ENCODE results near the gene CSNK2A2. TPM values are rescaled to one million over a fixed set of nuclear protein-coding genes. Genes with fewer than 3 reads are reported as not detected.

Gene CSNK2A2
- total and polyA plus RNA-seq, 4 donors: 18.6 to 74.7 (median 41.0) TPM

- ATAC-seq (ENCODE audit: insufficient read depth, low FRiP score) (no peak), DNase-seq (no peak)
- Histone ChIP-seq H3K9ac (ENCODE audit: insufficient read depth in 1 of 2, low read length in 2 of 2) (no peak overlapping the region), H3K27me3 (ENCODE audit: control insufficient read depth in 3 of 3, insufficient read depth in 3 of 3, low read length in 2 of 3) (peaks cover 0 to 2% (median 0%) of the 10 kb centered on the region in 3 donors), H3K4me1 (ENCODE audit: control insufficient read depth in 5 of 5, insufficient read depth in 5 of 5, low read length in 5 of 5) (no peaks in the 10 kb centered on the region), H3K27ac (ENCODE audit: low read depth in 1 of 2, low read length in 1 of 2) (no peak overlapping the region), H3K4me3 (no peak overlapping the region), H3K36me3 (ENCODE audit: control insufficient read depth in 4 of 4, insufficient read depth in 4 of 4, low read length in 4 of 4) (no peaks in the 10 kb centered on the region), H3K9me3 (ENCODE audit: control insufficient read depth in 4 of 4, insufficient read depth in 3 of 4, low read length in 3 of 4) (no peaks in the 10 kb centered on the region)
- 86% methylated on average over 7 of the region's 7 CpGs for WGBS, 2 donors
- TF ChIP-seq CTCF (IDR thresholded peaks at IDR 0.05; ENCODE audit: control extremely low read depth, extremely low read depth): no peak
Observed at GRCh38 chr16:58222532-58223316, 24.8 kb upstream of the CSNK2A2 start.

DNA sequence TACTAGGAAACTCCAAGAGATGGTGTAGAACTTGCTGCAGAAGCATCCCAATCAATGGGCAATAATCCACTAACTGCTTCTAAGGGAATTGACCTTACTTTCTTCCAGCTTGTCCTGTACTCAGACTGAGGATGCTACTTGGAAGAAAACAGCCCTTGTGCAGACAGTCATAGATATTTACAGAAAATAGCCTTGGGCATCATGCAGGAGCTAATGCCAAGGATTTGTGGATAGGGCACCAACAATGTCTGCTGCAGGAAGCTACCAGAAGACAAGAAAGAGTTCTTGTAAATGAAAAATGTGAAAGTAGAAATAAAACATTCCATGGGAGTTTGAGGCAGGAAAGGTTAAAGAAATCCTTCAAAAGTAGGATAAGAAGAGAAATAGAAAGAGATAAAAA lies 21.5 kb upstream of the CSNK2A2 start:
- Histone ChIP-seq H3K27ac (ENCODE audit: low read depth in 1 of 2, low read length in 1 of 2) (no peak overlapping the region), H3K9me3 (ENCODE audit: control insufficient read depth in 4 of 4, insufficient read depth in 3 of 4, low read length in 3 of 4) (peaks cover 0 to 2% (median 0%) of the 10 kb centered on the region in 4 donors), H3K27me3 (ENCODE audit: control insufficient read depth in 3 of 3, insufficient read depth in 3 of 3, low read length in 2 of 3) (peaks cover 0 to 2% (median 0%) of the 10 kb centered on the region in 3 donors), H3K4me1 (ENCODE audit: control insufficient read depth in 5 of 5, insufficient read depth in 5 of 5, low read length in 5 of 5) (no peaks in the 10 kb centered on the region), H3K36me3 (ENCODE audit: control insufficient read depth in 4 of 4, insufficient read depth in 4 of 4, low read length in 4 of 4) (no peaks in the 10 kb centered on the region), H3K4me3 (no peak overlapping the region), H3K9ac (ENCODE audit: insufficient read depth in 1 of 2, low read length in 2 of 2) (no peak overlapping the region)
- DNase-seq (no peak), ATAC-seq (ENCODE audit: insufficient read depth, low FRiP score) (no peak)
- no peak for TF ChIP-seq CTCF (IDR thresholded peaks at IDR 0.05; ENCODE audit: control extremely low read depth, extremely low read depth)

GRCh38 chr16:58218786-58219185 lies 20.9 kb upstream of the CSNK2A2 start:
- no peaks in the 10 kb centered on the region for H3K36me3 ChIP-seq (ENCODE audit: control insufficient read depth in 4 of 4, insufficient read depth in 4 of 4, low read length in 4 of 4)
- no peak overlapping the region for H3K4me3 ChIP-seq
- ATAC-seq (ENCODE audit: insufficient read depth, low FRiP score) (no peak), DNase-seq (no peak)
- peaks cover 0 to 2% (median 0%) of the 10 kb centered on the region in 4 donors for H3K9me3 ChIP-seq (ENCODE audit: control insufficient read depth in 4 of 4, insufficient read depth in 3 of 4, low read length in 3 of 4)
- no peak overlapping the region for H3K9ac ChIP-seq (ENCODE audit: insufficient read depth in 1 of 2, low read length in 2 of 2)
- no peak for TF ChIP-seq CTCF (IDR thresholded peaks at IDR 0.05; ENCODE audit: control extremely low read depth, extremely low read depth)
- 30 to 31% methylated on average over 3 of the region's 3 CpGs for WGBS, 2 donors
- no peaks in the 10 kb centered on the region for H3K4me1 ChIP-seq (ENCODE audit: control insufficient read depth in 5 of 5, insufficient read depth in 5 of 5, low read length in 5 of 5)
- no peak overlapping the region for H3K27ac ChIP-seq (ENCODE audit: low read depth in 1 of 2, low read length in 1 of 2)
- peaks cover 0 to 2% (median 0%) of the 10 kb centered on the region in 3 donors for H3K27me3 ChIP-seq (ENCODE audit: control insufficient read depth in 3 of 3, insufficient read depth in 3 of 3, low read length in 2 of 3)

Data from lung (tissue), 12 donors.